Body of pancreas (tissue), 4 donors: ENCODE results near the gene C12orf57.

Source experiments
- POLR2A ChIP-seq, 3 donors: fragments of 450-650 bp; IDR thresholded peaks; one replicate each; pipeline ENCODE4 v1.6.1; 2016; ENCODE audit warnings: antibody characterized with exemption in 3 of 3, mild to moderate bottlenecking in 2 of 3
- TF ChIP-seq, protein P1 (sequence below), 7 experiments: fragments of 450-650 bp in 4 of 7; fragments of 200-600 bp in 3 of 7; sonication (generic) in 3 of 7; IDR thresholded peaks; one replicate each; pipeline ENCODE4 v1.5.1; 2016 to 2019; ENCODE audit warnings: antibody characterized with exemption in 7 of 7

GRCh38 chr12:6951551-6952120 is 7.8 kb downstream of the C12orf57 start:
- no peak for TF ChIP-seq POLR2A (IDR thresholded peaks at IDR 0.05)
- TF ChIP-seq, protein P1, sequence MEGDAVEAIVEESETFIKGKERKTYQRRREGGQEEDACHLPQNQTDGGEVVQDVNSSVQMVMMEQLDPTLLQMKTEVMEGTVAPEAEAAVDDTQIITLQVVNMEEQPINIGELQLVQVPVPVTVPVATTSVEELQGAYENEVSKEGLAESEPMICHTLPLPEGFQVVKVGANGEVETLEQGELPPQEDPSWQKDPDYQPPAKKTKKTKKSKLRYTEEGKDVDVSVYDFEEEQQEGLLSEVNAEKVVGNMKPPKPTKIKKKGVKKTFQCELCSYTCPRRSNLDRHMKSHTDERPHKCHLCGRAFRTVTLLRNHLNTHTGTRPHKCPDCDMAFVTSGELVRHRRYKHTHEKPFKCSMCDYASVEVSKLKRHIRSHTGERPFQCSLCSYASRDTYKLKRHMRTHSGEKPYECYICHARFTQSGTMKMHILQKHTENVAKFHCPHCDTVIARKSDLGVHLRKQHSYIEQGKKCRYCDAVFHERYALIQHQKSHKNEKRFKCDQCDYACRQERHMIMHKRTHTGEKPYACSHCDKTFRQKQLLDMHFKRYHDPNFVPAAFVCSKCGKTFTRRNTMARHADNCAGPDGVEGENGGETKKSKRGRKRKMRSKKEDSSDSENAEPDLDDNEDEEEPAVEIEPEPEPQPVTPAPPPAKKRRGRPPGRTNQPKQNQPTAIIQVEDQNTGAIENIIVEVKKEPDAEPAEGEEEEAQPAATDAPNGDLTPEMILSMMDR (IDR thresholded peaks at IDR 0.05), result no peak
